ENCODE data around the gene BRIP1. TPM values are rescaled to one million over a fixed set of nuclear protein-coding genes. Genes with fewer than 3 reads are reported as not detected.

The BRIP1 gene
- total RNA-seq, 1 experiment from 2014 or later, result 13.8 TPM

GRCh38 chr17:61869138-61869537, 5.8 kb upstream of the BRIP1 start:
- ChIA-PET POLR2A (no interaction called here), CTCF (no interaction called here)
- Mint-ChIP-seq H3K27me3 (ENCODE audit: low read depth) (no peaks in the 10 kb centered on the region), H3K4me1 (peaks cover 4% of the 10 kb centered on the region), H3K4me3 (no peak overlapping the region), H3K27ac (no peak overlapping the region), H3K9me3 (no peaks in the 10 kb centered on the region), H3K36me3 (peaks cover 20% of the 10 kb centered on the region)
- no peak for TF ChIP-seq FOXJ3 (CRISPR knock-in tag; IDR thresholded peaks at IDR 0.05; ENCODE audit: borderline replicate concordance)
- TF ChIP-seq CDX4 (CRISPR knock-in tag; IDR thresholded peaks at IDR 0.05; ENCODE audit: borderline replicate concordance), result no peak
- TF ChIP-seq PRRX2 (CRISPR knock-in tag; IDR thresholded peaks at IDR 0.05), result no peak
- no peak for TF ChIP-seq HMGXB4 (CRISPR knock-in tag; IDR thresholded peaks at IDR 0.05)
- DNase-seq (ENCODE audit: low spot score), result no peak
- ATAC-seq, result no peak

- POLR2A ChIA-PET, result no interaction called here
- TF ChIP-seq E2F1 (CRISPR knock-in tag; IDR thresholded peaks at IDR 0.05), result no peak
- no peak for TF ChIP-seq USF2 (CRISPR knock-in tag; IDR thresholded peaks at IDR 0.05)
- no peak for TF ChIP-seq IRF2 (CRISPR knock-in tag; IDR thresholded peaks at IDR 0.05; ENCODE audit: borderline replicate concordance, low read depth)
- TF ChIP-seq ARID4B (CRISPR knock-in tag; IDR thresholded peaks at IDR 0.05; ENCODE audit: borderline replicate concordance), result no peak
- TF ChIP-seq AFF4 (CRISPR knock-in tag; IDR thresholded peaks at IDR 0.05; ENCODE audit: borderline replicate concordance), result no peak
- no peak for TF ChIP-seq SOX15 (CRISPR knock-in tag; IDR thresholded peaks at IDR 0.05)
- TF ChIP-seq JAZF1 (CRISPR knock-in tag; IDR thresholded peaks at IDR 0.05), result no peak
- TF ChIP-seq ZNF512 (CRISPR knock-in tag; IDR thresholded peaks at IDR 0.05; ENCODE audit: borderline replicate concordance), result no peak
- TF ChIP-seq ZNF396 (CRISPR knock-in tag; IDR thresholded peaks at IDR 0.05; ENCODE audit: borderline replicate concordance), result no peak
- TF ChIP-seq TP53 (CRISPR knock-in tag; IDR thresholded peaks at IDR 0.05), result no peak
- no peak for TF ChIP-seq PRDM15 (CRISPR knock-in tag; IDR thresholded peaks at IDR 0.05)
Observed at GRCh38 chr17:61868074-61868473, 4.7 kb upstream of the BRIP1 start.

More at GRCh38 chr17:61868074-61868473, 4.7 kb upstream of the BRIP1 start:
- H3K4me3 Mint-ChIP-seq, result no peak overlapping the region
- CTCF ChIA-PET, result no interaction called here
- no peak for ATAC-seq
- H3K27me3 Mint-ChIP-seq (ENCODE audit: low read depth), result no peaks in the 10 kb centered on the region
- no peak overlapping the region for H3K27ac Mint-ChIP-seq
- peaks cover 20% of the 10 kb centered on the region for H3K36me3 Mint-ChIP-seq
- H3K4me1 Mint-ChIP-seq, result peaks cover 6% of the 10 kb centered on the region
- H3K9me3 Mint-ChIP-seq, result no peaks in the 10 kb centered on the region
- DNase-seq (ENCODE audit: low spot score), result no peak
